BE2C (cell line): ENCODE data around the gene KRTAP4-5.
"Not testable (repeated sequence)": the region's sequence is repeated elsewhere in the genome, so short reads cannot be mapped to it uniquely, and the experiment has no call there.

Experiments
- DNase-seq: peaks from one replicate; pipeline ENCODE4 v3.0.0-alpha.2; 2020
- H3K27me3 ChIP-seq: fragments of 250-450 bp; sonication (Bioruptor Pico); 2 replicates; pipeline ENCODE4 v1.5.1; 2020; ENCODE audit warnings: mild to moderate bottlenecking
- H3K36me3 ChIP-seq: fragments of 250-450 bp; sonication (Bioruptor Pico); 2 replicates; pipeline ENCODE4 v1.5.1; 2020; ENCODE audit warnings: mild to moderate bottlenecking
- H3K4me1 ChIP-seq: fragments of 250-450 bp; sonication (Bioruptor Pico); 2 replicates; pipeline ENCODE4 v1.5.1; 2020
- H3K4me3 ChIP-seq: 2 replicates; pipeline ENCODE4 v1.5.1; 2011; ENCODE audit warnings: low read depth, low read length
- H3K9me3 ChIP-seq: fragments of 250-450 bp; sonication (Bioruptor Pico); 2 replicates; pipeline ENCODE4 v1.5.1; 2020
- TF ChIP-seq, protein P1 (sequence below): IDR thresholded peaks from 2 replicates; pipeline ENCODE4 v1.5.1; 2012; ENCODE audit warnings: mild to moderate bottlenecking, low read depth, low read length

Gene KRTAP4-5

DNA sequence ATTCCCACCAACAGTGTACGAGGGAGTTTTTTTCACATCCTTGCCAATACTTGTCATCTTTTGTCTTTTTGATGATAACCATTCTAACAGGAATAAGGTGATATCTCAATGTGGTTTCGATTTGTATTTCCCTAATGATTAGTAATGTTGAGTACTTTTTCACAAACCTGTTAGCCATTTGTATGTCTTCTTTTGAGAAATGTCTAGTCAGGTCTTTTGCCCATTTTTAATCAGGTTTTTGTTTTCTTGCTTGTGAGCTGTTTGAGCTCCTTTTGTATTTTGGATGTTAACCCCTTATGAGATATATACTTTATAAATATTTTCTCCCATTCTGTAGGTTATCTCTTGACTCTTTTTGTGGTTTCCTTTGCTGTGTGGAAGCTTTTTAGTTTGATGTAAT, 1.9 kb upstream of the KRTAP4-5 start:
- Histone ChIP-seq H3K4me3 (no peak overlapping the region), H3K27me3 (peaks cover 27% of the 10 kb centered on the region), H3K9me3 (no peaks in the 10 kb centered on the region), H3K4me1 (no peaks in the 10 kb centered on the region), H3K36me3 (no peaks in the 10 kb centered on the region)
- DNase-seq = no peak
- TF ChIP-seq, protein P1, sequence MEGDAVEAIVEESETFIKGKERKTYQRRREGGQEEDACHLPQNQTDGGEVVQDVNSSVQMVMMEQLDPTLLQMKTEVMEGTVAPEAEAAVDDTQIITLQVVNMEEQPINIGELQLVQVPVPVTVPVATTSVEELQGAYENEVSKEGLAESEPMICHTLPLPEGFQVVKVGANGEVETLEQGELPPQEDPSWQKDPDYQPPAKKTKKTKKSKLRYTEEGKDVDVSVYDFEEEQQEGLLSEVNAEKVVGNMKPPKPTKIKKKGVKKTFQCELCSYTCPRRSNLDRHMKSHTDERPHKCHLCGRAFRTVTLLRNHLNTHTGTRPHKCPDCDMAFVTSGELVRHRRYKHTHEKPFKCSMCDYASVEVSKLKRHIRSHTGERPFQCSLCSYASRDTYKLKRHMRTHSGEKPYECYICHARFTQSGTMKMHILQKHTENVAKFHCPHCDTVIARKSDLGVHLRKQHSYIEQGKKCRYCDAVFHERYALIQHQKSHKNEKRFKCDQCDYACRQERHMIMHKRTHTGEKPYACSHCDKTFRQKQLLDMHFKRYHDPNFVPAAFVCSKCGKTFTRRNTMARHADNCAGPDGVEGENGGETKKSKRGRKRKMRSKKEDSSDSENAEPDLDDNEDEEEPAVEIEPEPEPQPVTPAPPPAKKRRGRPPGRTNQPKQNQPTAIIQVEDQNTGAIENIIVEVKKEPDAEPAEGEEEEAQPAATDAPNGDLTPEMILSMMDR = no peak

DNA sequence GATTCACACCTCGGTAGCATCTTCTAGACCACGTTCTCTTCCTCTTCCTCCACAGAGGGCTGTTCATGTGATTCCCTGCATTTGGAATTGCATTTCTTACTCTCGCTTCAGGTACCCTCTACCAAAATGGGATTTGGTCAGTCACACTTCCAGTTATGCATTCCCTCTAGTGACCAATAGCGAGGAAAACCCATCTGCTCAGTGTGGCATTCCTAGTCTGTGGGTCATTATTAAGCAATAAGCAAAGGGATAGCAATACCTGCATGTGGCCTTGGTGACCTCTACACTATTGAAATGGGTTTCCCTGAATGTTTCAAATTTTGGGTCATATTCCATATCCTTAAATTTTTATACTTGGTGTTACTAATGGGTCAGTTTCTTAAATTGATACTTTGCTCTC, 401 bp upstream of the KRTAP4-5 start:
- no peaks in the 10 kb centered on the region for H3K4me1 ChIP-seq
- H3K9me3 ChIP-seq = no peaks in the 10 kb centered on the region
- H3K27me3 ChIP-seq = peaks cover 24% of the 10 kb centered on the region; the same call in 1 of the 2 replicates
- DNase-seq = no peak
- no peaks in the 10 kb centered on the region for H3K36me3 ChIP-seq
- no peak overlapping the region for H3K4me3 ChIP-seq
- TF ChIP-seq, protein P1 = no peak

DNA sequence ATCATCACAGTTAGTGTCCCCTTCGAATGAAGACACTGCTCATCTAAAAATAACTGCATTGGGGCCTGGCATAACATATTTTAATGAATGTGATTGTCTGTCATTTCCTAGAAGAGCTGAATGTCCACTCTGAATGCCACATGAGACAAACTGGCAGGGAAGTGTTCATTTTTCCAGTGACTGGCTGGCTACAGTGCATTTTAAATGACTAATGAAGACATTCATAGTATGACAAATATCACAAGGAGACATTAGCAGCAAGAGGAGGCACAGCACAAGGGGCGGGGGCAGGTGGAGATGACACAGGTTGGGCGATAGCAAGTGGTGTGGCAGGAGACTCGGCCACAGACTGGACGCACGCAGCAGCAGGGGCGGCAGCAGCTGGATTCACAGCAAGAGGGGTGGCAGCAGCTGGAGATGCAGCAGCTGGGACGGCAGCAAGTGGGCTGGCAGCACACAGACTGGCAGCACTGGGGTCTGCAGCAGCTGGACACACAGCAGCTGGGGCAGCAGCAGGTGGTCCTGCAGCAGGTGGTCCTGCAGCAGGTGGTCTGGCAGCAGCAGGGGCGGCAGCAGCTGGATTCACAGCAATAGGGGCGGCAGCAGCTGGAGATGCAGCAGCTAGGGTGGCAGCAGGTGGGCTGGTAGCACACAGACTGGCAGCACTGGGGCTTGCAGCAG, 514 bp downstream of the KRTAP4-5 start:
- not testable (repeated sequence) for H3K36me3 ChIP-seq, H3K4me1 ChIP-seq, H3K4me3 ChIP-seq, H3K9me3 ChIP-seq
- DNase-seq = peak; percentile 3
- peaks cover 24% of the 10 kb centered on the region; the same call in 1 of the 2 replicates for H3K27me3 ChIP-seq

DNA sequence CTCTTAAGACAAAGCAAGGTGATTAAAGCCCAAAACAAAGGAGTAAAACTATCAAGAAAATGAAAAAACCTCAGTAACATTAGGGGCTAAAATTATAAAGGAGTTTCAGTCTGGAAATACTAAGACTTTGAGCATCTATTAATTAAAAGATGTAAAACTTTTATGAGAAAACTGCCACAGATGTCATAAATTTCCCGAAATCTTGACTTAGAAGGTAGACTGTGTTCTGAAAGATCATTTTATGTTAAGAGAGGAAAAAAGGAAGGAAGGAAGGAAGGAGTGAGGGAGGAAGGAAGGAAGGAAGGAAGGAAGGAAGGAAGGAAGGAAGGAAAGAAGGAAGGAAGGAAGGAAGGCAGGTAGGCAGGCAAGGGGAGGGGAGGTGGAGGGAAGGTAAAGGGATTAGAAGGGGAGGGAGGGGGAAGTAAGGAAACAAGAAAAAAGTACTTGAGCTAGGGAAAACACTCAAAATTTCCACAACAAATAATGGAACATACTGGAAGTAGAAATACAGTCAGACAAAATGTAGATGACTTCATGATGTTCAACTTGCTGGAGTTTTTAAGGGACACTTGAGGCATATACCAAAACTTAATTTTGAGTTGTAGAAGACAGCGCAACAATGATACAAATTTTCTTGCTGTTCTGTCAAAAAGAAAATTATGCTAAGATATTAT, 2.0 kb downstream of the KRTAP4-5 start:
- H3K9me3 ChIP-seq = no peaks in the 10 kb centered on the region

DNA sequence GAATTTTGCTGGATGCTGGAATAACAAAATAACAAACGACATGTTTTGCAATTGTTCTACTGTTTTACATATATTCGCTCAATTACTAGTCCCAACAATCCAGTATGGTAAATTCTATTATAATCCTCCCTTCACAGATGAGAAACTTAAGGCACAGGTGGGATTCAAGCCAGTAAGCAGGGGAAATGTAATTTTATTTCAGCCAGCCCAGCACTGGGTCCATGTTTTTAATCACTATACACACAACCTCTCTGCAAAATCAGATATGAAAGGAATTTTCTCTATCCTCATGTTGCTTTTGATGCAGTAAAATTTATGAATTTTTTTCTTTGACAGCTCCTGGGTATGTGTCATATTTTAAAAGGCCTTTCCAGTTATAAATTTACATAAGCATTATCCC, 4.4 kb downstream of the KRTAP4-5 start:
- DNase-seq = no peak
- TF ChIP-seq, protein P1 = no peak
- H3K9me3 ChIP-seq = no peaks in the 10 kb centered on the region
- peaks cover 4% of the 10 kb centered on the region; the same call in 1 of the 2 replicates for H3K27me3 ChIP-seq
- H3K36me3 ChIP-seq = no peaks in the 10 kb centered on the region
- no peak overlapping the region for H3K4me3 ChIP-seq
- no peaks in the 10 kb centered on the region for H3K4me1 ChIP-seq

More for the DNA sequence above, 2.0 kb downstream of the KRTAP4-5 start:
- DNase-seq = no peak
- TF ChIP-seq, protein P1 = no peak
- Histone ChIP-seq H3K36me3 (no peaks in the 10 kb centered on the region), H3K4me1 (no peaks in the 10 kb centered on the region), H3K27me3 (peaks cover 21% of the 10 kb centered on the region; the same call in 1 of the 2 replicates), H3K4me3 (no peak overlapping the region)

DNA sequence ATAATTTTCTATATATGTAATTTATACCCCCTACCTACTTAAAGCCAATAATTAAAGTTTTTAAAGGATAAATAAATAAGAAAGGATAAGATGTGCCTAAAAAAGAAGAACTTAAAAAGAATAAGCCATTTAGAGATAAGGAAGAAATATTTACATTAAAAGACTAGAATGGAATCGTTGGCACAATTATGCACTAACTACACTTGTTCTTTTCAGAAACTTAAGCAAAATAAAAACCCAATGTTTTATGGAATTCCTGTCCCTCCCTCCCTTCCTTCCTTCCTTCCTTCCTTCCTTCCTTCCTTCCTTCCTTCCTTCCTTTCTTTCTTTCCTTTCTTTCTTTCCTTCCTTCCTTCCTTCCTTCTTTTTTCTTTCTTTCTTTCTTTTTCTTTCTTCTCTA, 4.8 kb downstream of the KRTAP4-5 start:
- Histone ChIP-seq H3K4me1 (no peaks in the 10 kb centered on the region), H3K9me3 (no peaks in the 10 kb centered on the region), H3K27me3 (peaks cover 2% of the 10 kb centered on the region; the same call in 1 of the 2 replicates), H3K4me3 (no peak overlapping the region), H3K36me3 (no peaks in the 10 kb centered on the region)
- TF ChIP-seq, protein P1 = no peak
- no peak for DNase-seq
